Adipose tissue (tissue), 3 donors: ENCODE measurements around the gene TTPAL. TPM values are rescaled to one million over a fixed set of nuclear protein-coding genes. Genes with fewer than 3 reads are reported as not detected.
"Not testable (repeated sequence)": the region's sequence is repeated elsewhere in the genome, so short reads cannot be mapped to it uniquely, and the experiment has no call there.

Source experiments
- H3K27ac ChIP-seq: one replicate; pipeline ENCODE4 v1.5.1; 2013; ENCODE audit warnings: low read depth, low read length
- WGBS, 3 donors: extraction: QIAGEN DNeasy Blood & Tissue Kit; methylation state at CpG; one replicate each; pipeline ENCODE4 v1.1.7; 2013; 5-methylcytosine and 5-hydroxymethylcytosine counted together
- polyA plus RNA-seq, 3 donors: library from polyadenylated mRNA; stranded (reverse); fragments of 200-250 nt; gene quantifications; one replicate each; pipeline ENCODE4 v1.2.3, GENCODE V29; 2013
- donor health status: healthy with polysubstance abuse.
- donor health status: Bipolar disorder and iron deficiency.
- donor health status: healthy.

TTPAL gene
- polyA plus RNA-seq, 3 donors, result 2.9 to 12.6 (median 8.2) TPM

GRCh38 chr20:44461142-44461802, 14.4 kb upstream of the TTPAL start:
- WGBS, 3 donors, result 33 to 78% (median 71%) methylated on average over 6 of the region's 6 CpGs
- no peak overlapping the region for H3K27ac ChIP-seq

- 47 to 82% (median 73%) methylated on average over 5 of the region's 5 CpGs for WGBS, 3 donors
- no peak overlapping the region for H3K27ac ChIP-seq
These were observed 13.9 kb upstream of the TTPAL start for GRCh38 chr20:44461803-44462174.

- H3K27ac ChIP-seq, result no peak overlapping the region
- WGBS, 3 donors, result 82 to 97% (median 85%) methylated on average over 5 of the region's 5 CpGs
These were observed 12.2 kb upstream of the TTPAL start for GRCh38 chr20:44463466-44463865.

GRCh38 chr20:44464514-44464913, 11.2 kb upstream of the TTPAL start:
- H3K27ac ChIP-seq, result no peak overlapping the region
- 84 to 88% (median 85%) methylated on average over 3 of the region's 3 CpGs for WGBS, 3 donors

- no peak overlapping the region for H3K27ac ChIP-seq
- 22 to 60% (median 57%) methylated on average over 3 of the region's 3 CpGs for WGBS, 3 donors
These were observed 10.6 kb upstream of the TTPAL start for GRCh38 chr20:44465001-44465560.

- WGBS, 3 donors, result 59 to 73% (median 60%) methylated on average over 12 of the region's 12 CpGs
- no peak overlapping the region for H3K27ac ChIP-seq
These were observed 8.3 kb upstream of the TTPAL start for GRCh38 chr20:44467289-44467883.

- H3K27ac ChIP-seq, result no peak overlapping the region
- 88 to 89% (median 89%) methylated on average over 8 of the region's 8 CpGs for WGBS, 3 donors
These were observed 7.5 kb upstream of the TTPAL start for GRCh38 chr20:44468044-44468782.

- no peak overlapping the region for H3K27ac ChIP-seq
- 45 to 54% (median 52%) methylated on average over 5 of the region's 5 CpGs for WGBS, 3 donors
These were observed 5.3 kb upstream of the TTPAL start for GRCh38 chr20:44470327-44470726.

- 68 to 77% (median 75%) methylated on average over 2 of the region's 2 CpGs for WGBS, 3 donors
- H3K27ac ChIP-seq, result no peak overlapping the region
These were observed 4.2 kb upstream of the TTPAL start for GRCh38 chr20:44471481-44471882.

- H3K27ac ChIP-seq, result not testable (repeated sequence)
- 88 to 92% (median 90%) methylated on average over 9 of the region's 9 CpGs for WGBS, 3 donors
These were observed 3.4 kb upstream of the TTPAL start for GRCh38 chr20:44472283-44472682.

- 6 to 25% (median 18%) methylated on average over 2 of the region's 2 CpGs for WGBS, 3 donors
- no peak overlapping the region for H3K27ac ChIP-seq
These were observed 341 bp upstream of the TTPAL start for GRCh38 chr20:44475372-44475693.

- H3K27ac ChIP-seq, result no peak overlapping the region
- WGBS, 3 donors, result 76 to 94% (median 88%) methylated on average over 3 of the region's 3 CpGs
These were observed 1.5 kb downstream of the TTPAL start for GRCh38 chr20:44477151-44477550.

- no peak overlapping the region for H3K27ac ChIP-seq
- WGBS, 3 donors, result 64 to 82% (median 74%) methylated on average over 6 of the region's 6 CpGs
These were observed 2.5 kb downstream of the TTPAL start for GRCh38 chr20:44478206-44478605.

- H3K27ac ChIP-seq, result no peak overlapping the region
- WGBS, 3 donors, result 68 to 73% (median 69%) methylated on average over 5 of the region's 5 CpGs
These were observed 4.0 kb downstream of the TTPAL start for GRCh38 chr20:44479643-44480042.

GRCh38 chr20:44480097-44480496, 4.4 kb downstream of the TTPAL start:
- no peak overlapping the region for H3K27ac ChIP-seq
- 92 to 96% (median 93%) methylated on average over 18 of the region's 18 CpGs for WGBS, 3 donors

- WGBS, 3 donors, result 67 to 77% (median 69%) methylated on average over 6 of the region's 6 CpGs
- no peak overlapping the region for H3K27ac ChIP-seq
These were observed 6.2 kb downstream of the TTPAL start for GRCh38 chr20:44481719-44482416.

- no peak overlapping the region for H3K27ac ChIP-seq
- WGBS, 3 donors, result 84 to 94% (median 91%) methylated on average over 5 of the region's 5 CpGs
These were observed 7.4 kb downstream of the TTPAL start for GRCh38 chr20:44483112-44483511.

GRCh38 chr20:44485078-44485829, 9.6 kb downstream of the TTPAL start:
- 83 to 85% (median 84%) methylated on average over 7 of the region's 7 CpGs for WGBS, 3 donors
- H3K27ac ChIP-seq, result no peak overlapping the region
